ENCODE data around the gene PSMC1.

The PSMC1 gene

DNA sequence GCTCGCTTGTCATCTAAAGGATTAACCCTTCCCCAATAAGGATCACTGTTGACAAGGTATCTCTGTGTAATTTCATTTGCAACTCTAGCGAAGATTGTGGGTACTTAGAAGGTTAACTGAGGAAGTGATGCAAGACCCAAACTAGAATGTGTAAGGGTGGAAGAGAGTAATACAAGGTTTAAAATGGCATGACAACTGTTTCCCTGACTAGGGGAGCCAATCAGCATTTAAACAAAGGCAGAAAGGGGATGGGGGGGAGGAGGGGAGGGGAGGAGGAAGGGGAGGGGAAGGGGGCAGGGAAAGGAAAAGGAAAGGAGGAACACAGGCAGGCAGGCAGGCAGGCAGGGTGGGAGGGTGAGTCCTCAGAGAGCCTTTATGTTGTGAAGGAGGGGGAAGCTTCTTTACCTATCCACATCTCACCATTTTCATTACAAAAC lies 44.3 kb downstream of the PSMC1 start:
- in situ Hi-C loops (cut with HindIII; ENCODE audit: low sequenced_read_pairs) = loop anchor here (25.0 kb wide), 1 partner anchor 987 kb away; no protein-coding TSS in a partner anchor
- DNase-seq (ENCODE audit: low read depth) = no peak
- H3K4me3 ChIP-seq (ENCODE audit: low read depth, low read length) = no peak overlapping the region
- TF ChIP-seq, protein P1, sequence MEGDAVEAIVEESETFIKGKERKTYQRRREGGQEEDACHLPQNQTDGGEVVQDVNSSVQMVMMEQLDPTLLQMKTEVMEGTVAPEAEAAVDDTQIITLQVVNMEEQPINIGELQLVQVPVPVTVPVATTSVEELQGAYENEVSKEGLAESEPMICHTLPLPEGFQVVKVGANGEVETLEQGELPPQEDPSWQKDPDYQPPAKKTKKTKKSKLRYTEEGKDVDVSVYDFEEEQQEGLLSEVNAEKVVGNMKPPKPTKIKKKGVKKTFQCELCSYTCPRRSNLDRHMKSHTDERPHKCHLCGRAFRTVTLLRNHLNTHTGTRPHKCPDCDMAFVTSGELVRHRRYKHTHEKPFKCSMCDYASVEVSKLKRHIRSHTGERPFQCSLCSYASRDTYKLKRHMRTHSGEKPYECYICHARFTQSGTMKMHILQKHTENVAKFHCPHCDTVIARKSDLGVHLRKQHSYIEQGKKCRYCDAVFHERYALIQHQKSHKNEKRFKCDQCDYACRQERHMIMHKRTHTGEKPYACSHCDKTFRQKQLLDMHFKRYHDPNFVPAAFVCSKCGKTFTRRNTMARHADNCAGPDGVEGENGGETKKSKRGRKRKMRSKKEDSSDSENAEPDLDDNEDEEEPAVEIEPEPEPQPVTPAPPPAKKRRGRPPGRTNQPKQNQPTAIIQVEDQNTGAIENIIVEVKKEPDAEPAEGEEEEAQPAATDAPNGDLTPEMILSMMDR (IDR thresholded peaks at IDR 0.05; ENCODE audit: low read depth, low read length, missing control alignments) = no peak

- DNase-seq (ENCODE audit: low read depth) = no peak
- TF ChIP-seq, protein P1 (IDR thresholded peaks at IDR 0.05; ENCODE audit: low read depth, low read length, missing control alignments) = no peak
- in situ Hi-C loops (cut with HindIII; ENCODE audit: low sequenced_read_pairs) = loop anchor here (25.0 kb wide), 1 partner anchor 986 kb away; no protein-coding TSS in a partner anchor
- H3K4me3 ChIP-seq (ENCODE audit: low read depth, low read length) = no peak overlapping the region
These were observed 44.8 kb downstream of the PSMC1 start for GRCh38 chr14:90301122-90301521.

- DNase-seq (ENCODE audit: low read depth) = peak; percentile 55
- H3K4me3 ChIP-seq (ENCODE audit: low read depth, low read length) = no peak overlapping the region
- TF ChIP-seq, protein P1 (IDR thresholded peaks at IDR 0.05; ENCODE audit: low read depth, low read length, missing control alignments) = peak; percentile 51
- in situ Hi-C loops (cut with HindIII; ENCODE audit: low sequenced_read_pairs) = loop anchor here (25.0 kb wide), 1 partner anchor 986 kb away; no protein-coding TSS in a partner anchor
These were observed 45.3 kb downstream of the PSMC1 start for GRCh38 chr14:90301668-90302090.

- TF ChIP-seq, protein P1 (IDR thresholded peaks at IDR 0.05; ENCODE audit: low read depth, low read length, missing control alignments) = no peak
- DNase-seq (ENCODE audit: low read depth) = no peak
- in situ Hi-C loops (cut with HindIII; ENCODE audit: low sequenced_read_pairs) = loop anchor here (25.0 kb wide), 1 partner anchor 985 kb away; no protein-coding TSS in a partner anchor
- no peak overlapping the region for H3K4me3 ChIP-seq (ENCODE audit: low read depth, low read length)
These were observed 46.4 kb downstream of the PSMC1 start for GRCh38 chr14:90302529-90303303.

DNA sequence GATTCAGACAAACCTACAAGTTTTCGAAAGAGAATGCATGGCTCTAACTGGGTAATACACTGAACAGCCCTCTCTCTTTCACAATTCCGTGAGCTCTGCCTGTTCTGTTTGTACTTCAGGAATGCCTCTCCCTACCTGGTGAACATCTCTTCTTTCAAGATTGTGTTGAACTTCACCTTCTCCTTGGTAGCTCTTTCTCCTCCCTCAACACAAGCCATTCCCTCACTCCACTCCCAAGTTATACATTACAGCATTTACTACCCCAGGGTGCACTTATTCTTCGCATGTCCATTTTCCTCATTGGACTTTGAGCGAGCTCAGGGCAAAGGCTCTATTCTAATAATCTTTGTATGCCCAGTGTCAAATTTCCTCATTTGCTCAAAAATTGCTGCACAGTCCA lies 47.1 kb downstream of the PSMC1 start:
- in situ Hi-C loops (cut with HindIII; ENCODE audit: low sequenced_read_pairs) = loop anchor here (25.0 kb wide), 1 partner anchor 984 kb away; no protein-coding TSS in a partner anchor
- DNase-seq (ENCODE audit: low read depth) = no peak
- TF ChIP-seq, protein P1 (IDR thresholded peaks at IDR 0.05; ENCODE audit: low read depth, low read length, missing control alignments) = no peak
- H3K4me3 ChIP-seq (ENCODE audit: low read depth, low read length) = no peak overlapping the region

- in situ Hi-C loops (cut with HindIII; ENCODE audit: low sequenced_read_pairs) = loop anchor here (25.0 kb wide), 1 partner anchor 983 kb away; no protein-coding TSS in a partner anchor
- no peak overlapping the region for H3K4me3 ChIP-seq (ENCODE audit: low read depth, low read length)
- TF ChIP-seq, protein P1 (IDR thresholded peaks at IDR 0.05; ENCODE audit: low read depth, low read length, missing control alignments) = no peak
- DNase-seq (ENCODE audit: low read depth) = no peak
These were observed 48.1 kb downstream of the PSMC1 start for GRCh38 chr14:90304502-90304901.

Data from astrocyte of the cerebellum (primary cell).